ENCODE measurements around the gene MACF1.
"Not testable (repeated sequence)": the region's sequence is repeated elsewhere in the genome, so short reads cannot be mapped to it uniquely, and the experiment has no call there.

The MACF1 gene

GRCh38 chr1:39204441-39205081 lies at the start of gene MACF1:
MACF1 (plus strand) TSS chr1:39204695; CDS start chr1:39205023, 328 bp downstream.
- peak; percentile 25 for DNase-seq

GRCh38 chr1:39157304-39157703 lies 47.2 kb upstream of the MACF1 start:
- no peak for DNase-seq

GRCh38 chr1:39158327-39159086 lies 46.0 kb upstream of the MACF1 start:
- DNase-seq = no peak

- DNase-seq = no peak
Observed at GRCh38 chr1:39159224-39160036, 45.1 kb upstream of the MACF1 start.

- no peak for DNase-seq
Observed at GRCh38 chr1:39160703-39161102, 43.8 kb upstream of the MACF1 start.

GRCh38 chr1:39161811-39162210 lies 42.7 kb upstream of the MACF1 start:
- DNase-seq = not testable (repeated sequence)

GRCh38 chr1:39163469-39163868 lies 41.0 kb upstream of the MACF1 start:
- DNase-seq = no peak

GRCh38 chr1:39164256-39164655 lies 40.2 kb upstream of the MACF1 start:
- DNase-seq = no peak

GRCh38 chr1:39165049-39165448 lies 39.4 kb upstream of the MACF1 start:
- DNase-seq = no peak

GRCh38 chr1:39165488-39165887 lies 39.0 kb upstream of the MACF1 start:
- no peak for DNase-seq

- no peak for DNase-seq
Observed at GRCh38 chr1:39167632-39168209, 36.8 kb upstream of the MACF1 start.

GRCh38 chr1:39168301-39169080 lies 36.0 kb upstream of the MACF1 start:
- no peak for DNase-seq

- DNase-seq = no peak
Observed at GRCh38 chr1:39170731-39171667, 33.5 kb upstream of the MACF1 start.

- no peak for DNase-seq
Observed at GRCh38 chr1:39173119-39173994, 31.1 kb upstream of the MACF1 start.

- DNase-seq = no peak
Observed at GRCh38 chr1:39173995-39174380, 30.5 kb upstream of the MACF1 start.

- DNase-seq = no peak
Observed at GRCh38 chr1:39174390-39175081, 30.0 kb upstream of the MACF1 start.

GRCh38 chr1:39177706-39178105 lies 26.8 kb upstream of the MACF1 start:
- no peak for DNase-seq

GRCh38 chr1:39178541-39179431 lies 25.7 kb upstream of the MACF1 start:
- DNase-seq = no peak

- no peak for DNase-seq
Observed at GRCh38 chr1:39181311-39181710, 23.2 kb upstream of the MACF1 start.
